PFSK-1 (cell line): Measurements from ENCODE around the gene MOBP.

ENCODE experiments used
- POLR2AphosphoS5 ChIP-seq: IDR thresholded peaks from 2 replicates; pipeline ENCODE4 v1.6.1; 2012; ENCODE audit warnings: low read depth, mild to moderate bottlenecking, control low read depth, low read length, moderate library complexity
- REST ChIP-seq, 2 experiments: IDR thresholded peaks; 2 replicates each; pipeline versions ENCODE4 v1.6.1 to v1.8.0; 2011 to 2012; ENCODE audit warnings: low read depth in 2 of 2, low read length in 2 of 2, control low read depth in 1 of 2, inconsistent platforms in 1 of 2, mild to moderate bottlenecking in 1 of 2, moderate library complexity in 1 of 2; ENCODE audit not compliant: insufficient read depth in 1 of 2
- SIN3A ChIP-seq: IDR thresholded peaks from 2 replicates; pipeline ENCODE4 v1.6.1; 2012; ENCODE audit warnings: mild to moderate bottlenecking, low read length, moderate library complexity, borderline replicate concordance; ENCODE audit not compliant: insufficient read depth
- TAF1 ChIP-seq: IDR thresholded peaks from 2 replicates; pipeline ENCODE4 v1.6.1; 2012; ENCODE audit warnings: low read length, control low read depth, borderline replicate concordance; ENCODE audit not compliant: insufficient read depth

GRCh38 chr3:39501968-39502837 lies 34.7 kb downstream of the MOBP start:
- no peak for TF ChIP-seq POLR2AphosphoS5
- TF ChIP-seq SIN3A: no peak
- TF ChIP-seq TAF1: no peak
- no peak for TF ChIP-seq REST (IDR thresholded peaks at IDR 0.05; ENCODE audit: insufficient read depth in 1 of 2, low read depth in 2 of 2, low read length in 2 of 2)
